Type B pancreatic cell (in vitro differentiated cells): ENCODE results near the gene FOXP4. TPM values are rescaled to one million over a fixed set of nuclear protein-coding genes. Genes with fewer than 3 reads are reported as not detected.

ENCODE experiments used
- DNase-seq: peaks from one replicate; pipeline ENCODE4 v3.0.0; 2021; ENCODE audit warnings: mixed read lengths; ENCODE audit not compliant: unreplicated experiment; ENCODE audit errors: extremely low spot score
- H3K27ac Mint-ChIP-seq: 2 replicates; pipeline ENCODE4 v1.8.0; 2021; ENCODE audit warnings: mild to moderate bottlenecking, mixed read lengths
- H3K27me3 Mint-ChIP-seq: 2 replicates; pipeline ENCODE4 v1.8.0; 2021; ENCODE audit warnings: mixed read lengths
- H3K36me3 Mint-ChIP-seq: 2 replicates; pipeline ENCODE4 v1.8.0; 2021; ENCODE audit warnings: mixed read lengths
- H3K4me1 Mint-ChIP-seq: one replicate; pipeline ENCODE4 v1.8.0; 2021; ENCODE audit warnings: mixed read lengths; ENCODE audit not compliant: unreplicated experiment
- H3K4me3 Mint-ChIP-seq: 2 replicates; pipeline ENCODE4 v1.8.0; 2021; ENCODE audit warnings: mild to moderate bottlenecking, mixed read lengths
- H3K9me3 Mint-ChIP-seq: 2 replicates; pipeline ENCODE4 v1.8.0; 2021; ENCODE audit warnings: mixed read lengths
- CTCF ChIP-seq: fragments of 200-600 bp; sonication (generic); conservative IDR thresholded peaks from 2 replicates; pipeline ENCODE4 v1.5.0; 2021; ENCODE audit warnings: antibody characterized with exemption, mild to moderate bottlenecking
- microRNA-seq: library from miRNA; unstranded; fragments of <30 nt; microRNA quantifications from one replicate; pipeline ENCODE4, GENCODE V29; 2020
- total RNA-seq: library from RNA; stranded (reverse); gene quantifications from 2 replicates; pipeline ENCODE4 v1.2.1, GENCODE V29; 2021; ENCODE audit warnings: low replicate concordance

The FOXP4 gene
- total RNA-seq, 1 donor from 2014 or later: 100 TPM

GRCh38 chr6:41648921-41649320, 102.7 kb downstream of the FOXP4 start:
- Mint-ChIP-seq H3K27me3 (no peaks in the 10 kb centered on the region), H3K9me3 (no peaks in the 10 kb centered on the region), H3K4me1 (peaks cover 45% of the 10 kb centered on the region), H3K4me3 (no peak overlapping the region), H3K27ac (no peak overlapping the region), H3K36me3 (peaks cover 18% of the 10 kb centered on the region)
- no peak for TF ChIP-seq CTCF
- DNase-seq: no peak

- H3K27ac Mint-ChIP-seq: no peak overlapping the region
- H3K4me3 Mint-ChIP-seq: no peak overlapping the region
- H3K36me3 Mint-ChIP-seq: peaks cover 18% of the 10 kb centered on the region
- no peak for DNase-seq
- TF ChIP-seq CTCF: no peak
- no peaks in the 10 kb centered on the region for H3K9me3 Mint-ChIP-seq
- H3K27me3 Mint-ChIP-seq: no peaks in the 10 kb centered on the region
- peaks cover 48% of the 10 kb centered on the region for H3K4me1 Mint-ChIP-seq
Observed at GRCh38 chr6:41649596-41649995, 103.4 kb downstream of the FOXP4 start.

- Mint-ChIP-seq H3K27me3 (no peaks in the 10 kb centered on the region), H3K36me3 (peaks cover 18% of the 10 kb centered on the region), H3K4me1 (peaks cover 49% of the 10 kb centered on the region), H3K27ac (no peak overlapping the region), H3K9me3 (no peaks in the 10 kb centered on the region), H3K4me3 (no peak overlapping the region)
- TF ChIP-seq CTCF: no peak
- no peak for DNase-seq
Observed at GRCh38 chr6:41650120-41650519, 103.9 kb downstream of the FOXP4 start.

GRCh38 chr6:41651246-41651961, 105.2 kb downstream of the FOXP4 start:
- Mint-ChIP-seq H3K9me3 (no peaks in the 10 kb centered on the region), H3K27me3 (no peaks in the 10 kb centered on the region), H3K27ac (peak overlapping the region; percentile 63), H3K4me3 (peak overlapping the region; percentile 36), H3K36me3 (peaks cover 12% of the 10 kb centered on the region), H3K4me1 (peaks cover 53% of the 10 kb centered on the region)
- no peak for TF ChIP-seq CTCF
- no peak for DNase-seq

Small RNAs within 50 kb of the gene (microRNA-seq; reads per million reads assigned to microRNA genes)
- gene MIR4641: not detected

Other genes starting within 250 kb of the FOXP4 start
- gene NCR2, start 210.8 kb upstream of the FOXP4 start, total RNA-seq: not detected in 2 replicates
- gene MDFI, start 92.1 kb downstream of the FOXP4 start, total RNA-seq: 53.9 and 94.5 TPM in 2 replicates
- 4.6 and 6.2 TPM in 2 replicates for gene TFEB, start 189.2 kb downstream of the FOXP4 start, total RNA-seq
- 3.5 and 56.6 TPM in 2 replicates for gene PGC, start 201.0 kb downstream of the FOXP4 start, total RNA-seq
- gene FRS3, start 233.5 kb downstream of the FOXP4 start, total RNA-seq: 2.2 and 7.0 TPM in 2 replicates
- 2.1 and 2.8 TPM in 2 replicates for gene PRICKLE4, start 234.4 kb downstream of the FOXP4 start, total RNA-seq
- gene TOMM6, start 241.3 kb downstream of the FOXP4 start, total RNA-seq: 193 and 203 TPM in 2 replicates